T-cell (primary cell): ENCODE data around the gene TRIP13. TPM values are rescaled to one million over a fixed set of nuclear protein-coding genes. Genes with fewer than 3 reads are reported as not detected.

Experiments
- ATAC-seq, 4 experiments: fragments of 200-7000 bp in 3 of 4; fragments of 150-1000 bp in 1 of 4; cut with Tn5 transposase; replicated peaks in 1 of 4; 1 replicate in 3 of 4; 2 replicates in 1 of 4; pipeline ENCODE4 v1.10.0; 2021; ENCODE audit warnings: moderate library complexity in 3 of 4, mild to moderate bottlenecking in 2 of 4, moderate number of reproducible peaks in 1 of 4
- CTCF ChIA-PET, 2 donors: fragments of 300-600 bp; sonication (Branson Sonifier 250); formaldehyde crosslinking; loops; one replicate each; lab custom pipeline; 2022; ENCODE audit warnings: antibody characterized with exemption in 2 of 2; lab: Charles Lee
- POLR2A ChIA-PET, 2 donors: fragments of 300-600 bp; sonication (Branson Sonifier 250); formaldehyde crosslinking; loops; one replicate each; lab custom pipeline; 2022; ENCODE audit warnings: antibody characterized with exemption in 2 of 2; lab: Charles Lee
- DNase-seq, 35 experiments: peaks; one replicate each; pipeline versions ENCODE4 v3.0.0 to v3.0.0-alpha.2; 2013 to 2023
- H3K27ac ChIP-seq: one replicate; pipeline ENCODE4 v1.5.1; 2013; ENCODE audit warnings: low read length
- H3K27me3 ChIP-seq, 2 experiments: replicated peaks in 1 of 2; 1 replicate in 1 of 2; 2 replicates in 1 of 2; pipeline versions ENCODE4 v1.6.1 to v1.7.0; 2013; ENCODE audit warnings: low read length in 1 of 2, mixed read lengths in 1 of 2; ENCODE audit not compliant: control insufficient read depth in 2 of 2, insufficient read depth in 2 of 2; ENCODE audit errors: extremely low read depth in 1 of 2
- H3K36me3 ChIP-seq, 2 donors: 1 replicate in 1 of 2; 2 replicates in 1 of 2; pipeline versions ENCODE4 v1.6.1 to v1.7.0; 2013; ENCODE audit warnings: low read length in 1 of 2; ENCODE audit not compliant: control insufficient read depth in 2 of 2, insufficient read depth in 1 of 2; ENCODE audit errors: extremely low read depth in 1 of 2
- H3K4me1 ChIP-seq, 2 experiments: 1 replicate in 1 of 2; 2 replicates in 1 of 2; pipeline versions ENCODE4 v1.6.1 to v1.7.0; 2013; ENCODE audit warnings: low read length in 2 of 2, mixed read lengths in 1 of 2; ENCODE audit not compliant: insufficient read depth in 2 of 2, control insufficient read depth in 1 of 2; ENCODE audit errors: extremely low read depth in 1 of 2
- H3K4me3 ChIP-seq, 2 donors: 1 replicate in 1 of 2; 2 replicates in 1 of 2; pipeline versions ENCODE4 v1.5.1 to v1.7.0; 2013; ENCODE audit warnings: mild to moderate bottlenecking in 2 of 2, low read length in 1 of 2, moderate library complexity in 1 of 2; ENCODE audit not compliant: control insufficient read depth in 1 of 2; ENCODE audit errors: extremely low read depth in 1 of 2
- H3K9me3 ChIP-seq: 2 replicates; pipeline ENCODE4 v1.7.0; 2013
- H3K27ac Mint-ChIP-seq, 2 donors: one replicate each; pipeline ENCODE4 v1.8.0; 2020 to 2021; ENCODE audit warnings: mild to moderate bottlenecking in 2 of 2, mixed read lengths in 2 of 2
- H3K27me3 Mint-ChIP-seq, 2 donors: one replicate each; pipeline ENCODE4 v1.8.0; 2021 to 2022; ENCODE audit warnings: mixed read lengths in 2 of 2
- H3K36me3 Mint-ChIP-seq: one replicate; pipeline ENCODE4 v1.8.0; 2021; ENCODE audit warnings: mixed read lengths
- H3K4me1 Mint-ChIP-seq, 3 donors: one replicate each; pipeline ENCODE4 v1.8.0; 2020 to 2022; ENCODE audit warnings: mixed read lengths in 3 of 3, mild to moderate bottlenecking in 1 of 3
- H3K4me3 Mint-ChIP-seq, 3 donors: one replicate each; pipeline ENCODE4 v1.8.0; 2020 to 2022; ENCODE audit warnings: mild to moderate bottlenecking in 3 of 3, mixed read lengths in 3 of 3, moderate library complexity in 3 of 3
- H3K9me3 Mint-ChIP-seq, 3 donors: one replicate each; pipeline ENCODE4 v1.8.0; 2020 to 2022; ENCODE audit warnings: mixed read lengths in 3 of 3
- WGBS: methylation state at CpG from one replicate; pipeline ENCODE4 v1.1.5; 2013; ENCODE audit warnings: missing lambda C conversion rate; ENCODE audit not compliant: insufficient coverage; 5-methylcytosine and 5-hydroxymethylcytosine counted together
- total RNA-seq, 35 experiments: library from RNA in 6 of 35; stranded (reverse) in 6 of 35; fragments of 120-200 nt in 1 of 35; gene quantifications; one replicate each; pipeline versions ENCODE4 v1.2.1 to v1.2.4 and lab custom pipeline; 2013 to 2026

TRIP13 gene
- total RNA-seq, 5 donors from 2014 or later (not counting 1 experiment from before 2014, with no cell fraction given): 0.66 to 1.3 (median 0.95) TPM

DNA sequence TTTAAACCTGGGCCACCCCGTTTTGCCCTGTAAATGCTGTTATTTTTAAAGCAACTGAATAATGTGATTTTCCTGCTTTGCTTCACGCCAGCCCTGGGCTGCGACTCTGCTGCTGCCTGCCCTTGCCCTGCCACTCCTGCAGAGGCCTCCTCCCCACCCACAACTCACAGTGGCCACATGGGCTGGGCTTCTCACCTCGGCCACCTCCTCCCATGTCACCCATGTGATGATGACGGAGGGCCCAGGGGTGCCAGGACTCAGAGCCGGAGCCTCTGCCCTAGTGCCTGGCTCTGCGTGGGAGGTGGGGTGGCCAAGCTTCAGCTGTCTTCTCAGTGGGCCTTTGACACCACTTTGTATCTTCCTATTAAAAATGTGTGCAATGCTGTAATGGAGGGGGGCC, 67.9 kb downstream of the TRIP13 start:
- POLR2A ChIA-PET: no interaction called here
- H3K4me1 Mint-ChIP-seq: peaks cover 33 to 34% (median 34%) of the 10 kb centered on the region in 3 donors
- H3K4me1 ChIP-seq: peaks cover 15 to 45% of the 10 kb centered on the region in 2 experiments
- no peak for ATAC-seq
- H3K27ac Mint-ChIP-seq: no peak overlapping the region
- no peaks in the 10 kb centered on the region for H3K36me3 Mint-ChIP-seq
- CTCF ChIA-PET: no interaction called here
- 78% methylated on average over 6 of the region's 7 CpGs for whole genome bisulfite sequencing
- H3K27me3 ChIP-seq: peaks cover 0 to 82% of the 10 kb centered on the region in 2 experiments
- no peaks in the 10 kb centered on the region for H3K9me3 ChIP-seq
- H3K36me3 ChIP-seq: no peaks in the 10 kb centered on the region
- peaks cover 16 to 40% of the 10 kb centered on the region in 2 donors for H3K27me3 Mint-ChIP-seq
- no peak overlapping the region for H3K4me3 Mint-ChIP-seq
- no peak overlapping the region for H3K4me3 ChIP-seq
- H3K27ac ChIP-seq: no peak overlapping the region
- DNase-seq: no peak
- H3K9me3 Mint-ChIP-seq: no peaks in the 10 kb centered on the region

DNA sequence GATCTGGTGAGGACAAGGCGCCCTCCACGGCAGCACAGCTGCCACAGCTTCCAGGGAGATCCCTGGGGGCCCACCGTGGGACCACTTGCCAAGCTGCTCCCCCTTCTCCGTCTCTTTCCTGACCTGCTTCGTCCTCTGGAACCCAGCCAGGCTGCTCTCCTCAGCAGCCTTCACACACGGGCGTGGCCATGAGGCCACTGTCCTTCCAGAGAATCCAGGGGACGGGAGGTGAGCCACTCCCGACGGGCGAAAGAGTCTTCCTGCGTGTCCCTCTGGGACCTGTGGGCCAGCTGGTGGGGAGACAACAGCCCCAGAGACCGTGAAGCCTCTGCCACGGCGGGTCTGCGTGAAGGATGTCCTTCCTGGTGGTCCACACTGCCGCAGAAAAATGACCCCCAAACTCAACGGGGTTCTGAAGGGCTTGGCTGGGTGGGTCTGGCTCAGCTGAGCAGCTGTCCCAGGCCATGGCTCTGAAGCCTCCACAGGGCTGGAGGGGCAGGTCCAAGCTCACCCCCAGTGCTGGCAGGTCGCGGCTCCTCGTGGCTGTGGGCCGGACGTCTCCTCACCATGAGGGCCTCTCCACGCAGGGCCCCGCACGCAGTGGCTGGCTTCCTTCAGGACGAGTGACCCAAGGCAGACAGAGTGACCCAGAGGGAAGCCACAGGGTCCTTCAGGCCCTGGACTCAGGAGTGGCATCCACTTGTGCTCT, 68.5 kb downstream of the TRIP13 start:
- Histone ChIP-seq H3K36me3 (no peaks in the 10 kb centered on the region), H3K4me3 (no peak overlapping the region), H3K27me3 (peaks cover 0 to 82% of the 10 kb centered on the region in 2 experiments), H3K27ac (no peak overlapping the region), H3K9me3 (no peaks in the 10 kb centered on the region), H3K4me1 (peaks cover 15 to 44% of the 10 kb centered on the region in 2 experiments)
- ChIA-PET POLR2A (no interaction called here), CTCF (no interaction called here)
- ATAC-seq: no peak
- WGBS: 88% methylated on average over 27 of the region's 27 CpGs
- H3K9me3 Mint-ChIP-seq: no peaks in the 10 kb centered on the region
- H3K27me3 Mint-ChIP-seq: peaks cover 17 to 42% of the 10 kb centered on the region in 2 donors
- DNase-seq: no peak
- H3K4me1 Mint-ChIP-seq: peaks cover 32 to 34% (median 34%) of the 10 kb centered on the region in 3 donors
- no peaks in the 10 kb centered on the region for H3K36me3 Mint-ChIP-seq
- H3K27ac Mint-ChIP-seq: no peak overlapping the region
- H3K4me3 Mint-ChIP-seq: no peak overlapping the region

DNA sequence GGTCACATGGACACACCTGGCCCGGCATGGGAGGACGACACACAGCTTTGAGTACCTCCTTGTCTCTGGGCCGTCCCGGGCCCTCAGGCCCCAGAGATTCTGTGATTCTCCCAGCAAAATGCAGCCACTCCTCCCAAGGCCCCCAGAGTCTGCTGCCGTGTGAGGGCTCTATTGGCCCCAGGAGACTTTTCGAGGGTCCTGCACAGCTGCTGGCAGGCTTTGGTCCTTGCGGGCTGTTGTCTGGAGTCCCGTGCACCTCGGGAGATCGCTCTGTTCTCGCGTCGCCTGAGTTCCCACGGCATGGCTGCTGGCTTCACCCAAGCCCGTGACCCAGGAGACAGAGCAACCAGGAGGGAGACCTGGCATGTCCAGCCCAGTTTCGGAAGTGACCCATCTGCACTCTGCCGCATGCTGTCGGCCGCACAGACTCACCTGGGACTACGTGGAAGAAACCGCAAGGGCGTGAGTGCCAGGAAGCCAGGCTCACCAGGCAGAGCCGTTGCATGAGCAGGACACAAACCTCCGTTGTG, 69.1 kb downstream of the TRIP13 start:
- peaks cover 18 to 42% of the 10 kb centered on the region in 2 donors for H3K27me3 Mint-ChIP-seq
- 90% methylated on average over 24 of the region's 24 CpGs for WGBS
- peaks cover 30 to 32% (median 31%) of the 10 kb centered on the region in 3 donors for H3K4me1 Mint-ChIP-seq
- no peak overlapping the region for H3K4me3 Mint-ChIP-seq
- no peaks in the 10 kb centered on the region for H3K9me3 ChIP-seq
- no peak overlapping the region for H3K27ac ChIP-seq
- no peak overlapping the region for H3K4me3 ChIP-seq
- no peak for DNase-seq
- no peaks in the 10 kb centered on the region for H3K9me3 Mint-ChIP-seq
- POLR2A ChIA-PET: no interaction called here
- no peak overlapping the region for H3K27ac Mint-ChIP-seq
- CTCF ChIA-PET: no interaction called here
- H3K36me3 ChIP-seq: no peaks in the 10 kb centered on the region
- peaks cover 0 to 82% of the 10 kb centered on the region in 2 experiments for H3K27me3 ChIP-seq
- ATAC-seq: no peak
- peaks cover 15 to 37% of the 10 kb centered on the region in 2 experiments for H3K4me1 ChIP-seq
- H3K36me3 Mint-ChIP-seq: no peaks in the 10 kb centered on the region

DNA sequence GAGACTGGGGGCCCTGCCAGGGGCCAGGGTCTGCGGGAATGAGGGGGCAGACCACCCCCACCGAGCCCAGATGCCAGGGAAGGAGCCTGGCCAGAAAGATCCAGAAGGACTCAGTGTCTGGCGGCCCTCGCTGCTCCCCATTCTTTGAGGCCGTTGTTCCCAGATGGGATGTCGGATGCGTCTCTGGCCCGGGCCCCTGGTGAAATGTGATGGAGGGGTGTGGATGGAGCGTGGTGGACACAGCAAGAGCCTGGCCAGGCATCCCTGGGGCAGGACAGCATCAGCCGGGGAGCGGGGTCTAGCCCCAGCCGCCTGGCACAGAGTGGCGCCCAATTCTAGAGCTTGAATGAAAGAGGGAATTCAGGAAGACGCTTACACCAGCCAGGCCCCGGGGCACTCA, 69.7 kb downstream of the TRIP13 start:
- H3K4me1 Mint-ChIP-seq: peaks cover 25 to 27% (median 26%) of the 10 kb centered on the region in 3 donors
- 88% methylated on average over 15 of the region's 15 CpGs for WGBS
- DNase-seq (no peak), ATAC-seq (no peak)
- peaks cover 23 to 46% of the 10 kb centered on the region in 2 donors for H3K27me3 Mint-ChIP-seq
- Histone ChIP-seq H3K27me3 (peaks cover 0 to 79% of the 10 kb centered on the region in 2 experiments), H3K36me3 (no peaks in the 10 kb centered on the region), H3K4me3 (no peak overlapping the region), H3K27ac (no peak overlapping the region), H3K4me1 (peaks cover 11 to 31% of the 10 kb centered on the region in 2 experiments), H3K9me3 (no peaks in the 10 kb centered on the region)
- no peak overlapping the region for H3K27ac Mint-ChIP-seq
- POLR2A ChIA-PET: no interaction called here
- H3K4me3 Mint-ChIP-seq: no peak overlapping the region
- no peaks in the 10 kb centered on the region for H3K9me3 Mint-ChIP-seq
- CTCF ChIA-PET: no interaction called here
- H3K36me3 Mint-ChIP-seq: no peaks in the 10 kb centered on the region

DNA sequence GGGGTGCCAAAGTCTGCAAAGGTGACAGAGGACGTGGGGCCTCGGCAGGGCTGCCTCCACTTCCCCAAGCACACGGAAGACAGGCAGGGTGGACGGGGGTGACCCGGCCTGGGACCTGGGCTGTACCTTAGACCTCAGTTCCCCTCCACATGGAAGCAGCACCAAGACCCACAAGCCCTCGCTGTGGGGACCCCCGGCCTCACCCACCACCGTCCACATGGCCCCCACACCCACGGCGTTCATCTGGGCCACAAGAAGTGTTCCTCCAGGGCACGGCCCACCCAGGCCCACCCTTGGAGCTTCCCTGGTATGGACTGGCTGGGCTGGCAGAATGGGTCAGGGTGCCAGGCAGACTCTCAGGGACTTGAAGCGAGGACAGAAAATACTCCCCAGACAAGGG, 70.1 kb downstream of the TRIP13 start:
- Mint-ChIP-seq H3K9me3 (no peaks in the 10 kb centered on the region), H3K27me3 (peaks cover 27 to 46% of the 10 kb centered on the region in 2 donors), H3K4me3 (no peak overlapping the region), H3K36me3 (no peaks in the 10 kb centered on the region), H3K4me1 (peaks cover 21 to 23% (median 22%) of the 10 kb centered on the region in 3 donors), H3K27ac (no peak overlapping the region)
- H3K27ac ChIP-seq: no peak overlapping the region
- no peak for ATAC-seq
- H3K4me1 ChIP-seq: peaks cover 10 to 27% of the 10 kb centered on the region in 2 experiments
- ChIA-PET CTCF (no interaction called here), POLR2A (no interaction called here)
- 85% methylated on average over 9 of the region's 12 CpGs for WGBS
- H3K4me3 ChIP-seq: no peak overlapping the region
- H3K9me3 ChIP-seq: no peaks in the 10 kb centered on the region
- H3K36me3 ChIP-seq: no peaks in the 10 kb centered on the region
- H3K27me3 ChIP-seq: peaks cover 0 to 77% of the 10 kb centered on the region in 2 experiments
- no peak for DNase-seq

DNA sequence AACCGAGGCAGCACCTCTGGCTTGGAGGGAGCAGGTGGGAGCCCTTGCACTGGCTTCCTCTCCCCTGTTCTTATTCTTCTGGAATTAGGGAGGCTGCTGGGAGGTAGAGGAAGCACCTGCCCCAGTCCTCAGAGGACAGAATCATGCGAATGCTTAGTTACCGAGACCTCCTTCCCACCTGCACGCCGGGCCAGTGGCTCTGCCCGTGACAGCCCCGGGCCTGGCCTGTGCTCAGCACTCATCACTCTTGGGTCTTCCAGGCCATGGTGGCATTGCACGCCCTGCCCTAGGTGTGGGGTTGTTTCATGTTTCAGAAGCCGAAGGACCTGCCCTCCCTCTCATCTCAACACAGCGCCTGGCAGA, 70.6 kb downstream of the TRIP13 start:
- H3K27me3 ChIP-seq: peaks cover 0 to 78% of the 10 kb centered on the region in 2 experiments
- no peak overlapping the region for H3K27ac ChIP-seq
- DNase-seq (no peak), ATAC-seq (peak in 3 of 4 experiments; percentile 25 to 35 (median 32))
- ChIA-PET CTCF (no interaction called here), POLR2A (no interaction called here)
- H3K36me3 Mint-ChIP-seq: no peaks in the 10 kb centered on the region
- H3K4me1 Mint-ChIP-seq: peaks cover 18 to 23% (median 20%) of the 10 kb centered on the region in 3 donors
- peaks cover 32 to 51% of the 10 kb centered on the region in 2 donors for H3K27me3 Mint-ChIP-seq
- peak overlapping the region in 1 of 2 donors; percentile 58 for H3K4me3 ChIP-seq
- peak overlapping the region; percentile 69 to 84 (median 71) for H3K4me3 Mint-ChIP-seq
- 75% methylated on average over 2 of the region's 10 CpGs for WGBS
- peaks cover 10 to 24% of the 10 kb centered on the region in 2 experiments for H3K4me1 ChIP-seq
- peak overlapping the region; percentile 49 to 64 for H3K27ac Mint-ChIP-seq
- no peaks in the 10 kb centered on the region for H3K9me3 ChIP-seq
- no peaks in the 10 kb centered on the region for H3K9me3 Mint-ChIP-seq
- H3K36me3 ChIP-seq: no peaks in the 10 kb centered on the region
